Kidney (tissue), 14 donors: ENCODE data around the gene COL4A2. TPM values are rescaled to one million over a fixed set of nuclear protein-coding genes. Genes with fewer than 3 reads are reported as not detected.

Experiments
- DNase-seq, 5 donors: peaks; one replicate each; pipeline ENCODE4 v3.0.0-alpha.2; 2013 to 2020
- FAIRE-seq: peaks from 2 replicates; lab custom pipeline; 2012; peaks lifted over from hg19 to GRCh38; lab: Jason Lieb, UNC
- H3K27ac ChIP-seq, 2 donors: one replicate each; pipeline ENCODE4 v1.7.0; 2013; ENCODE audit warnings: low read depth in 2 of 2, low read length in 2 of 2, inconsistent platforms in 1 of 2
- H3K27me3 ChIP-seq: one replicate; pipeline ENCODE4 v1.7.1; 2013; ENCODE audit warnings: low read length, inconsistent platforms; ENCODE audit not compliant: control insufficient read depth, insufficient read depth
- H3K36me3 ChIP-seq, 3 donors: one replicate each; pipeline versions ENCODE4 v1.7.0 to v1.7.1; 2013; ENCODE audit warnings: low read length in 3 of 3, control low read depth in 1 of 3, inconsistent platforms in 1 of 3; ENCODE audit not compliant: insufficient read depth in 3 of 3, control insufficient read depth in 2 of 3
- H3K4me1 ChIP-seq, 3 donors: one replicate each; pipeline versions ENCODE4 v1.7.0 to v1.7.1; 2013; ENCODE audit warnings: low read length in 3 of 3, inconsistent platforms in 1 of 3, low read depth in 1 of 3; ENCODE audit not compliant: control insufficient read depth in 2 of 3, insufficient read depth in 2 of 3
- H3K4me3 ChIP-seq, 3 donors: one replicate each; pipeline versions ENCODE4 v1.7.0 to v1.8.1; 2013; ENCODE audit warnings: low read length in 3 of 3, control low read depth in 1 of 3, inconsistent platforms in 1 of 3
- H3K9ac ChIP-seq, 3 donors: one replicate each; pipeline versions ENCODE4 v1.7.0 to v1.7.1; 2013; ENCODE audit warnings: low read length in 3 of 3, control low read depth in 1 of 3, inconsistent platforms in 1 of 3
- H3K9me3 ChIP-seq, 3 donors: one replicate each; pipeline versions ENCODE4 v1.7.0 to v1.7.1; 2013; ENCODE audit warnings: low read length in 3 of 3, control low read depth in 1 of 3, inconsistent platforms in 1 of 3; ENCODE audit not compliant: control insufficient read depth in 2 of 3, insufficient read depth in 1 of 3
- CTCF ChIP-seq: IDR thresholded peaks from 3 replicates; pipeline ENCODE4 v1.5.1; 2012; ENCODE audit warnings: mild to moderate bottlenecking, moderate library complexity, borderline replicate concordance; ENCODE audit not compliant: insufficient read depth; ENCODE audit errors: extremely low read depth
- intact Hi-C: fragments of 100-400 bp; cut with DNase I; formaldehyde crosslinking; loops from one replicate; pipeline ENCODE4 v1.11.1; 2022
- polyA plus RNA-seq: library from polyadenylated mRNA; stranded (reverse); fragments of 350-450 nt; fragmentation: Illumina TruSeq; extraction: RNeasy Lipid Tissue Mini Kit (QIAGEN cat#74804); gene quantifications from one replicate; pipeline ENCODE4 v1.2.3, GENCODE V29; 2014; ENCODE audit warnings: low read depth, low replicate concordance; ENCODE audit not compliant: insufficient read depth
- total RNA-seq: library from RNA; stranded (reverse); fragmentation: NEBNext Ultra II Directional; extraction: Animal tissue kit (Norgen Biotek cat#: 25700); gene quantifications from one replicate; pipeline ENCODE4 v1.2.1, GENCODE V29; 2021
- donor health status: control.
- donor health status: control.
- donor health status: control.
- donor health status: control.
- donor health status: control.
- donor health status: DM: yes; HTN: yes; CAD: no.
- donor health status: Normal renal cell carcinoma (clear cell type).

Gene COL4A2
- total and polyA plus RNA-seq, 2 donors from 2014 or later, result 126 to 265 TPM

- Histone ChIP-seq H3K27me3 (no peaks in the 10 kb centered on the region), H3K9ac (no peak overlapping the region), H3K36me3 (peaks cover 12 to 58% (median 27%) of the 10 kb centered on the region in 3 donors), H3K4me3 (no peak overlapping the region), H3K4me1 (peaks cover 0 to 8% (median 8%) of the 10 kb centered on the region in 3 donors), H3K27ac (peak overlapping the region; percentile 60 to 74), H3K9me3 (no peaks in the 10 kb centered on the region)
- no peak for TF ChIP-seq CTCF
- intact Hi-C loops, result no loop called here
- FAIRE-seq, result no peak
- DNase-seq, result no peak
These were observed 164.2 kb downstream of the COL4A2 start for GRCh38 chr13:110471156-110471832.

- Histone ChIP-seq H3K4me1 (peaks cover 0 to 8% (median 8%) of the 10 kb centered on the region in 3 donors), H3K4me3 (no peak overlapping the region), H3K27ac (peak overlapping the region; percentile 26 to 60), H3K36me3 (peaks cover 12 to 58% (median 30%) of the 10 kb centered on the region in 3 donors), H3K9me3 (no peaks in the 10 kb centered on the region), H3K9ac (no peak overlapping the region), H3K27me3 (no peaks in the 10 kb centered on the region)
- FAIRE-seq, result no peak
- intact Hi-C loops, result no loop called here
- peak; percentile 43 to 90 (median 81) for DNase-seq
- TF ChIP-seq CTCF, result no peak
These were observed 164.7 kb downstream of the COL4A2 start for GRCh38 chr13:110471833-110472162.

DNA sequence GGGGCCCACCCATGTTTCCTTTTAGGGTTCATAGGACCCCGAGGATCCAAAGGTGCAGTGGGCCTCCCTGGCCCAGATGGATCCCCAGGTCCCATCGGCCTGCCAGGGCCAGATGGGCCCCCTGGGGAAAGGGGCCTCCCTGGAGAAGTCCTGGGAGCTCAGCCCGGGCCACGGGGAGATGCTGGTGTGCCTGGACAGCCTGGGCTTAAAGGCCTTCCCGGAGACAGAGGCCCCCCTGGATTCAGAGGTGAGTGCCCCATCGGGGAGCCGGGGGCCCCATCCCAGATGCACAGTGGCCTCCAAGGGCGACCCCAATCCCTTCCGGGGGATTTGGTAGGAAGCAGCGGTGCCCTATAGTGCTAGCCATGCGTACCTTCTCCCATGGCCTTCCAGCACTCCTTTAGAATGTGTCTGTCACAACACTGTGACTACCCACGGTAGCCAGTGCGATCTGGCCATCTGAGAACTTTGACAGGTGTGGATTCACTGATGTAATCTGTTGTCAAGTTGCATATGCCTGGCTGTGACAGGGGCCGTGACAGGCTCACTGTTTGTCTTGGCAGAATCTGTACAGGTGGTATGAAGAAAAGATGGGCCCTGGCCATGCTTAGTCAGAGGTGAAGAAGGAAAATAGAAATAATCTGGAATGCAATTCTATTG lies 165.9 kb downstream of the COL4A2 start:
- TF ChIP-seq CTCF, result no peak
- Histone ChIP-seq H3K36me3 (peaks cover 12 to 56% (median 27%) of the 10 kb centered on the region in 3 donors), H3K27ac (no peak overlapping the region), H3K4me1 (peaks cover 0 to 8% (median 8%) of the 10 kb centered on the region in 3 donors), H3K9me3 (no peaks in the 10 kb centered on the region), H3K27me3 (no peaks in the 10 kb centered on the region), H3K9ac (no peak overlapping the region), H3K4me3 (no peak overlapping the region)
- intact Hi-C loops, result no loop called here
- FAIRE-seq, result no peak
- peak in 1 of 5 donors; percentile 76 for DNase-seq
